ENCODE measurements around the gene PTGIS. TPM values are rescaled to one million over a fixed set of nuclear protein-coding genes. Genes with fewer than 3 reads are reported as not detected.

Gene PTGIS
- total RNA-seq, 5 donors from 2014 or later (not counting 1 experiment from before 2014, with no cell fraction given): 0.22 to 0.46 (median 0.23) TPM; not detected in 2

- H3K9me3 ChIP-seq: no peaks in the 10 kb centered on the region
- H3K9me3 Mint-ChIP-seq: peaks cover 0 to 4% (median 0%) of the 10 kb centered on the region in 3 donors
- no peaks in the 10 kb centered on the region for H3K4me1 Mint-ChIP-seq
- ChIA-PET CTCF (no interaction called here), POLR2A (no interaction called here)
- H3K27ac ChIP-seq (ENCODE audit: low read length): no peak overlapping the region
- H3K27me3 Mint-ChIP-seq: peaks cover 34 to 38% of the 10 kb centered on the region in 2 donors
- H3K4me3 Mint-ChIP-seq: no peak overlapping the region
- 0% methylated on average over 1 of the region's 1 CpG for WGBS (ENCODE audit: insufficient coverage)
- ATAC-seq (replicated peaks in 1 of 4): no peak
- H3K36me3 Mint-ChIP-seq: no peaks in the 10 kb centered on the region
- no peaks in the 10 kb centered on the region for H3K4me1 ChIP-seq (ENCODE audit: control insufficient read depth in 1 of 2, extremely low read depth in 1 of 2, insufficient read depth in 2 of 2, low read length in 2 of 2)
- H3K27me3 ChIP-seq (replicated peaks in 1 of 2; ENCODE audit: control insufficient read depth in 2 of 2, extremely low read depth in 1 of 2, insufficient read depth in 2 of 2, low read length in 1 of 2): peaks cover 3 to 32% of the 10 kb centered on the region in 2 experiments
- H3K27ac Mint-ChIP-seq: no peak overlapping the region
- no peak for DNase-seq
- no peak overlapping the region for H3K4me3 ChIP-seq (ENCODE audit: control insufficient read depth in 1 of 2, extremely low read depth in 1 of 2, low read length in 1 of 2)
- no peaks in the 10 kb centered on the region for H3K36me3 ChIP-seq (ENCODE audit: control insufficient read depth in 2 of 2, extremely low read depth in 1 of 2, insufficient read depth in 1 of 2, low read length in 1 of 2)
Observed at GRCh38 chr20:49497398-49497669, 70.6 kb downstream of the PTGIS start.

- H3K36me3 Mint-ChIP-seq: no peaks in the 10 kb centered on the region
- Histone ChIP-seq H3K27ac (ENCODE audit: low read length) (no peak overlapping the region), H3K4me3 (ENCODE audit: control insufficient read depth in 1 of 2, extremely low read depth in 1 of 2, low read length in 1 of 2) (no peak overlapping the region), H3K36me3 (ENCODE audit: control insufficient read depth in 2 of 2, extremely low read depth in 1 of 2, insufficient read depth in 1 of 2, low read length in 1 of 2) (no peaks in the 10 kb centered on the region), H3K4me1 (ENCODE audit: control insufficient read depth in 1 of 2, extremely low read depth in 1 of 2, insufficient read depth in 2 of 2, low read length in 2 of 2) (no peaks in the 10 kb centered on the region), H3K27me3 (replicated peaks in 1 of 2; ENCODE audit: control insufficient read depth in 2 of 2, extremely low read depth in 1 of 2, insufficient read depth in 2 of 2, low read length in 1 of 2) (peaks cover 3 to 29% of the 10 kb centered on the region in 2 experiments), H3K9me3 (no peaks in the 10 kb centered on the region)
- no peaks in the 10 kb centered on the region for H3K4me1 Mint-ChIP-seq
- no peak overlapping the region for H3K27ac Mint-ChIP-seq
- ChIA-PET CTCF (no interaction called here), POLR2A (no interaction called here)
- peaks cover 0 to 4% (median 4%) of the 10 kb centered on the region in 3 donors for H3K9me3 Mint-ChIP-seq
- WGBS (ENCODE audit: insufficient coverage): 72% methylated on average over 5 of the region's 5 CpGs
- H3K27me3 Mint-ChIP-seq: peaks cover 34 to 39% of the 10 kb centered on the region in 2 donors
- no peak for ATAC-seq (replicated peaks in 1 of 4)
- no peak for DNase-seq
- no peak overlapping the region for H3K4me3 Mint-ChIP-seq
Observed at GRCh38 chr20:49496553-49497397, 71.2 kb downstream of the PTGIS start.

GRCh38 chr20:49496043-49496442 is 71.9 kb downstream of the PTGIS start:
- peaks cover 0 to 8% (median 4%) of the 10 kb centered on the region in 3 donors for H3K9me3 Mint-ChIP-seq
- peaks cover 3 to 27% of the 10 kb centered on the region in 2 experiments for H3K27me3 ChIP-seq (replicated peaks in 1 of 2; ENCODE audit: control insufficient read depth in 2 of 2, extremely low read depth in 1 of 2, insufficient read depth in 2 of 2, low read length in 1 of 2)
- H3K9me3 ChIP-seq: no peaks in the 10 kb centered on the region
- H3K4me3 Mint-ChIP-seq: no peak overlapping the region
- H3K36me3 ChIP-seq (ENCODE audit: control insufficient read depth in 2 of 2, extremely low read depth in 1 of 2, insufficient read depth in 1 of 2, low read length in 1 of 2): no peaks in the 10 kb centered on the region
- 81% methylated on average over 3 of the region's 4 CpGs for WGBS (ENCODE audit: insufficient coverage)
- H3K4me3 ChIP-seq (ENCODE audit: control insufficient read depth in 1 of 2, extremely low read depth in 1 of 2, low read length in 1 of 2): no peak overlapping the region
- ChIA-PET POLR2A (no interaction called here), CTCF (no interaction called here)
- no peak for ATAC-seq (replicated peaks in 1 of 4)
- no peak overlapping the region for H3K27ac ChIP-seq (ENCODE audit: low read length)
- no peak for DNase-seq
- no peaks in the 10 kb centered on the region for H3K4me1 ChIP-seq (ENCODE audit: control insufficient read depth in 1 of 2, extremely low read depth in 1 of 2, insufficient read depth in 2 of 2, low read length in 2 of 2)
- H3K27me3 Mint-ChIP-seq: peaks cover 34 to 42% of the 10 kb centered on the region in 2 donors
- H3K27ac Mint-ChIP-seq: no peak overlapping the region
- H3K4me1 Mint-ChIP-seq: no peaks in the 10 kb centered on the region
- H3K36me3 Mint-ChIP-seq: no peaks in the 10 kb centered on the region

- ATAC-seq (replicated peaks in 1 of 4): no peak
- Mint-ChIP-seq H3K27ac (no peak overlapping the region), H3K36me3 (no peaks in the 10 kb centered on the region), H3K9me3 (peaks cover 4 to 13% (median 13%) of the 10 kb centered on the region in 3 donors), H3K4me1 (no peaks in the 10 kb centered on the region), H3K27me3 (peaks cover 44 to 51% of the 10 kb centered on the region in 2 donors), H3K4me3 (no peak overlapping the region)
- peaks cover 0 to 25% of the 10 kb centered on the region in 2 experiments for H3K27me3 ChIP-seq (replicated peaks in 1 of 2; ENCODE audit: control insufficient read depth in 2 of 2, extremely low read depth in 1 of 2, insufficient read depth in 2 of 2, low read length in 1 of 2)
- peaks cover 2% of the 10 kb centered on the region for H3K9me3 ChIP-seq
- no peaks in the 10 kb centered on the region for H3K36me3 ChIP-seq (ENCODE audit: control insufficient read depth in 2 of 2, extremely low read depth in 1 of 2, insufficient read depth in 1 of 2, low read length in 1 of 2)
- H3K4me3 ChIP-seq (ENCODE audit: control insufficient read depth in 1 of 2, extremely low read depth in 1 of 2, low read length in 1 of 2): no peak overlapping the region
- no peaks in the 10 kb centered on the region for H3K4me1 ChIP-seq (ENCODE audit: control insufficient read depth in 1 of 2, extremely low read depth in 1 of 2, insufficient read depth in 2 of 2, low read length in 2 of 2)
- no peak overlapping the region for H3K27ac ChIP-seq (ENCODE audit: low read length)
- DNase-seq: no peak
- no CpG with 5 or more reads among the region's 1 CpG for WGBS (ENCODE audit: insufficient coverage)
- ChIA-PET CTCF (no interaction called here), POLR2A (no interaction called here)
Observed at GRCh38 chr20:49490689-49491088, 77.2 kb downstream of the PTGIS start.

- DNase-seq (no peak), ATAC-seq (replicated peaks in 1 of 4) (no peak)
- Mint-ChIP-seq H3K36me3 (no peaks in the 10 kb centered on the region), H3K27me3 (peaks cover 48 to 54% of the 10 kb centered on the region in 2 donors), H3K27ac (no peak overlapping the region), H3K9me3 (peaks cover 4 to 13% (median 13%) of the 10 kb centered on the region in 3 donors), H3K4me1 (peaks cover 0 to 2% (median 2%) of the 10 kb centered on the region in 3 donors), H3K4me3 (no peak overlapping the region)
- H3K4me3 ChIP-seq (ENCODE audit: control insufficient read depth in 1 of 2, extremely low read depth in 1 of 2, low read length in 1 of 2): no peak overlapping the region
- no peaks in the 10 kb centered on the region for H3K36me3 ChIP-seq (ENCODE audit: control insufficient read depth in 2 of 2, extremely low read depth in 1 of 2, insufficient read depth in 1 of 2, low read length in 1 of 2)
- H3K4me1 ChIP-seq (ENCODE audit: control insufficient read depth in 1 of 2, extremely low read depth in 1 of 2, insufficient read depth in 2 of 2, low read length in 2 of 2): no peaks in the 10 kb centered on the region
- H3K27me3 ChIP-seq (replicated peaks in 1 of 2; ENCODE audit: control insufficient read depth in 2 of 2, extremely low read depth in 1 of 2, insufficient read depth in 2 of 2, low read length in 1 of 2): peaks cover 0 to 32% of the 10 kb centered on the region in 2 experiments
- no peak overlapping the region for H3K27ac ChIP-seq (ENCODE audit: low read length)
- ChIA-PET CTCF (no interaction called here), POLR2A (no interaction called here)
- 85% methylated on average over 5 of the region's 5 CpGs for WGBS (ENCODE audit: insufficient coverage)
- peaks cover 2% of the 10 kb centered on the region for H3K9me3 ChIP-seq
Observed at GRCh38 chr20:49489688-49490087, 78.2 kb downstream of the PTGIS start.

- Histone ChIP-seq H3K9me3 (peaks cover 2% of the 10 kb centered on the region), H3K4me1 (ENCODE audit: control insufficient read depth in 1 of 2, extremely low read depth in 1 of 2, insufficient read depth in 2 of 2, low read length in 2 of 2) (peaks cover 2 to 19% of the 10 kb centered on the region in 2 experiments), H3K36me3 (ENCODE audit: control insufficient read depth in 2 of 2, extremely low read depth in 1 of 2, insufficient read depth in 1 of 2, low read length in 1 of 2) (no peaks in the 10 kb centered on the region), H3K4me3 (ENCODE audit: control insufficient read depth in 1 of 2, extremely low read depth in 1 of 2, low read length in 1 of 2) (no peak overlapping the region), H3K27me3 (replicated peaks in 1 of 2; ENCODE audit: control insufficient read depth in 2 of 2, extremely low read depth in 1 of 2, insufficient read depth in 2 of 2, low read length in 1 of 2) (peaks cover 2 to 65% of the 10 kb centered on the region in 2 experiments), H3K27ac (ENCODE audit: low read length) (no peak overlapping the region)
- no peak overlapping the region for H3K4me3 Mint-ChIP-seq
- ChIA-PET POLR2A (no interaction called here), CTCF (no interaction called here)
- no peaks in the 10 kb centered on the region for H3K36me3 Mint-ChIP-seq
- H3K4me1 Mint-ChIP-seq: peaks cover 7 to 9% (median 7%) of the 10 kb centered on the region in 3 donors
- peaks cover 55 to 66% of the 10 kb centered on the region in 2 donors for H3K27me3 Mint-ChIP-seq
- no peak overlapping the region for H3K27ac Mint-ChIP-seq
- H3K9me3 Mint-ChIP-seq: peaks cover 4 to 9% (median 8%) of the 10 kb centered on the region in 3 donors
- no peak for ATAC-seq (replicated peaks in 1 of 4)
- no peak for DNase-seq
Observed at GRCh38 chr20:49486064-49486463, 81.9 kb downstream of the PTGIS start.

Data from T-cell (primary cell).